NCI-H1048 (cell line): ENCODE data around the gene CD36.

ENCODE experiments used
- DNase-seq: peaks from one replicate; lab custom pipeline; 2025; lab: John Stamatoyannopoulos, UW

CD36 gene

DNA sequence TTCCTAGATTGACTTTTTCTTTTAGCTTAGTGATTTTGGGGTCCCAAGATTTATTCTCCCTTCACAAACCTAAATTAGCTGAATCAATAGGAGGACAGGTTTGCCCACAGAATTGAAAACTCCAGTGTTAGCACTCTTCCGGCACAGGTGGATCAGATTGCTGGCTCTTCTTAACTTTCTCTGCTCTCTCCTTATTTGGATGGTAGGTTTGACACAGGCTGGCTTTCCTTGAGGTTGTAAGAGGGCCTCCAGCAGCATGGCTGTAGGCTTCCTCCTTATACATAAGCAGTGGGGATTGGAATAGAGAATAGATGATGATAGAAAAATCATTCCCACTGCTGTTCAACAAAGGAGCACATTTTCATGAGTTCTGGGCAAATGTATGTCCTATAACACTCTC lies 9.4 kb upstream of the CD36 start:
- DNase-seq, result no peak

- DNase-seq, result peak; percentile 6
These were observed 7.6 kb upstream of the CD36 start for GRCh38 chr7:80630608-80631405.

GRCh38 chr7:80631421-80631820 lies 7.0 kb upstream of the CD36 start:
- no peak for DNase-seq

DNA sequence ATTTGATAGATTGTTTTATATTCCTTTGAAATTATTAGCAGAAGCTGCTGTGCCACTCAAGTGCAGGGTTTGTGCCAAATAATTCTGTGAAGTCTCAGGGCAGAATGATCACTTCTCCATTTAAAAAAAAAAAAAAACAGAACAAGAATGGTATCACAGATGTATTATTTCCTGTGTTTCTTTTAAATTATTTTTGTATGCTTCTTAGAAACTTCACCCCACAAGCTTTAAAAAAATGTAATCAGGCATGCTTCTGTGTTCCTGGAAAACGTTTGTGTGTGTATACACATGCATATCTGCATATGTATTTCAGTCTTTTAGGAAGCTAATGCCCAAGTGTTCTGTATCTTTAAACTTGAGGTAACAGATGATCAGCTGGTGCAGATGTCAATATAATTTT lies 6.3 kb upstream of the CD36 start:
- no peak for DNase-seq

DNA sequence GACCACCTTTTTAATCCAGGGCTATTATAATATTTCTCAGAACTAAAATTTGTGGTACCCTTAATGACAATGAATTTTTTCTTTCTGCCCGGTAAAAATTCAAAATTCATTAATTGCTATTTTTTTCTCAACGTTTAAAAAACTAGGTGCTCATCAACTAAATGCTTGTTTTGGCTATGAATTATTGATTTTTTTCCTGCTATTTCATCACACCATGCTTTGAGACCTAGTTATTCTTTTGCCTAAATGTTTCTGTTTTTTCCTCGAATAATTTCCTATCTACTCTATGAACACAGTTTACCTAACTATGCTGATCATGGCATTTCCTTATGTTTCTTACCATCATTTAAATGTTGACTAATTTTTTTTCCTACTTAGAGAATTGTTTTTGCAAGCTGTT lies 5.6 kb upstream of the CD36 start:
- no peak for DNase-seq

DNA sequence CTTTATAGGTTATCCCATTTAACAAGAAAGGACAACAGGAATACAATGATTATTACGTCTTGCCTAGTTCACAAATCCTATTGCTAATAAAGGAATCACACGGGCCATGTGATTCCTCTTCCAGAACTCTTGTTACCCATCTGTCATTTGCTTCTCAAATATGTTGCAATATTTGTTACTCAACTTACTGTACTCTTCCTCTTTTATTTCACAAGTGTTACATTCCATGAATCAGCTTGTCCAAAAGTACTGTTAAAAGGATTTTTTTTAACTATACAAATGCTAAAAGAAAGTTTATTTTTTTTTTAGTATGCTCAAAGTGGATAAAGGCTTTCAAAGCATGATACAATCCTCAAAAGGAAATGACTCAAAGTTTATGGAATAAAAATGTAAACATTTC lies 3.9 kb upstream of the CD36 start:
- no peak for DNase-seq

GRCh38 chr7:80635533-80635932 lies 2.9 kb upstream of the CD36 start:
- no peak for DNase-seq

DNA sequence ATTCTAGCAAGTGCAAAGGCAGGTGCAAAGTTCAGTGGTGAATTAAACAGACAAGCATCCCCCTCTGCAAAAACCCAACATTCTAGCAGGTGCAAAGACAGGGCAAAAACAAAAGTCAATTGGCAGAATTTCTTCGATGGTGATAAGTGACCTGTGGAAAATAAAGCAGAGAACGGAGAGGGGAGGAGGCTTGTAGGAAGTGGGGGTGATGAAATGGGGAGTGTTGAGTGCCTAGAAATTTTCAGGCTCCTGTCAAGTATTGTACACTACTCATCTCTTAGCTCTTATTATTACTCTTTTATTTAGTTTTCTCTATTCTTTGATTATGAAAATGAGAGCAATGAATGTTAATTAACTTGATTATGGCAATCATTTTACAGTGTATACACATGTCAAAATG lies 2.4 kb upstream of the CD36 start:
- DNase-seq, result no peak

GRCh38 chr7:80636709-80637108 lies 1.7 kb upstream of the CD36 start:
- DNase-seq, result no peak

DNA sequence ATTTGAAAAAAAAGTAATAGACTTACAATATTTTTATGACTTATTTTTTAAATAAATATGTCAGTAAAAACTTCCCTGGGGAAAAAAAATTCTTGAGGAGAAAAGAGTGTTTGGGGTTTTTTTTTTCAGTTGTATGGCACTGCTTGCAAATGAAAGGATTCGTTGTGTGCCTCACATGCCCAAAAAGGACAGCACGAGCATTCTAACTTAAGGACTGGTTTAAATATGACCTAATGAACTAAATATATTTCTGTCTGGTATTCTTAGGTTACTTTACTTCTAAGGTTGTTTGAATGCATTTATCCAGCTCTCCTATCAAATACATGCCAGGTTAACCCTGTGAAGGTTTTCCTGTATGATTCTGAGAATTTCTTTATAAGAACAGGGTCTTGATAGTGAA lies 988 bp upstream of the CD36 start:
- no peak for DNase-seq

GRCh38 chr7:80639011-80639410 lies 569 bp downstream of the CD36 start:
- DNase-seq, result no peak

DNA sequence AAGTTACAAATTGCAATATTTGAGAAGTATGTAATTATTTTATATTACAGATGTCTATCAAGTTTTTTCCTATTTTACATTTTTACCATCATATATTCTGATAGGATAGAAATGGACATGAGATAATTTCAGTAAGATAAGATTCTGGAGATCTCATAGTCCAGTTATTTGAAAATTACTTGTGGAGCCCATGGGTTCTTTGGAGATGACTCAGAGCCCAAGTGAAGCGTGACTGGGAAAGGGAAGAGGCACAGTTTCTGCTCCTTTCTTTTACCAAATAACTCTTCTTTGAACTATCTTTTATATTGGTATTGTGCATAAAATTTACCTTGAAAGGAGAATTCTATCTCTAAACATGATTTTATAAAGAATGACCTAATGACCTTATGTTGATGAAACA lies 2.4 kb downstream of the CD36 start:
- DNase-seq, result no peak

DNA sequence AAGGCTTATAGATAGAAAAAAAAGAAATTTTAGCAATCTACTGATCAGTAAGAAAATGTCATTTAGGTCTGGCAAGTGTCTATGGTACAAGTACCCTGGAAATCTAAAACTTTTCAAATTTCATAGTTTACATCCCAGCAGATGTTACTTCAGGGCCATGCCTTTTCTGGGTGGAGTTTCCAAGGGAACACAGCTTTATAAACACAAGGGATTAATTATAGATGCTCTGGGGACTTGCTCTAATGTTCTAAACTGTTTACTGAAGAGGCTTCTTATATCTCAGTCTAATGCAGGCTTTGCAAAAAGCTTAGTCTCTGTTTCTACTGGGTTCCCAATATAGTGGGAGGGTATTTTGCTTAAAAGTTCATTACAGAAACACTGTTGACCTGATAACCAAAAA lies 3.1 kb downstream of the CD36 start:
- DNase-seq, result no peak

- DNase-seq, result no peak
These were observed 4.4 kb downstream of the CD36 start for GRCh38 chr7:80642871-80643270.

DNA sequence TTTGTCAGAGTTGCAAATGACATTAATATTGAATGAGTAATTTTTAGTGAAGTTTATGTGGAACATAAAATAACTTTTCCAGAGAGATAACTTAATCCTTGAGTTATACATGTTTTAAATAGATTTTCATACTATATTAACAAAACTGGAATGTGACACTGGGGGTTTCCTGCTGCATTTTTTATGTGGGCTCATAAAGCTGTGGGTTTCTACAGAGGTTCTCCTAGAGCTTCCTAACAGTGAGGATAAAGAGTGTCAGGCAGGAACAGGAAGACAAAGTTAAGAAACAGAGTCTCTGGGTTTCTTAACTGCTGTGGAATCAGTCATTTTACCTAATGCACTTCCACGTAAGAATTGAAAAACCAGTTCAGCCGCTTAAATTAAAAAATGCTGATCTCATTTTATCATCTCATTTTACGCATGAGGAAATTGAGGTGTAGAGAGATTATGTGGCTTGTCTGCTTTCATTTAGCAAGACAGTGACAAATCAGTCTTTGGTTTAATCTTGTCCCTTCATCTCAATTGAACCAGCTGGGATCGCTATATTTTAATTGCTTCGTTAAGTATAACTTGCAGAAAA lies 5.0 kb downstream of the CD36 start:
- peak; percentile 38 for DNase-seq

DNA sequence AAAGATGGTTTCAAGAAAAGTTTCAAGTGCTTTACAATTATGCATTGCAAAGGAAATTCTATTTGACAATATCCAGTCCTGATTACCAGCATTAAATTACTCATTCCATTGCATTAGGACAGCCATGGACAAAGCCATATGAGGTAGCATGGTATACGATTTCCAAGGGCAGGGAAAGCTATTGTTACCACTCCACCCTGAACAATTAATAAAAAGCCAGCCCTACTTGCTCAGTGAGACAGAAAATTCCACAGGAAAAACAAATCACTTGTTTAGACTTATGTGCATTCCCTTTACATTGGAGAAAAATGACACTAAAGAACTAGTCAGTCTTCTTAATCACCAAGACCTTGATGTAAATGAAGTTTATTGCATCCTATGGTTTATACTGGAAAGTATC lies 5.6 kb downstream of the CD36 start:
- no peak for DNase-seq

GRCh38 chr7:80646083-80646865 lies 7.8 kb downstream of the CD36 start:
- no peak for DNase-seq

- DNase-seq, result no peak
These were observed 9.0 kb downstream of the CD36 start for GRCh38 chr7:80647436-80647835.

DNA sequence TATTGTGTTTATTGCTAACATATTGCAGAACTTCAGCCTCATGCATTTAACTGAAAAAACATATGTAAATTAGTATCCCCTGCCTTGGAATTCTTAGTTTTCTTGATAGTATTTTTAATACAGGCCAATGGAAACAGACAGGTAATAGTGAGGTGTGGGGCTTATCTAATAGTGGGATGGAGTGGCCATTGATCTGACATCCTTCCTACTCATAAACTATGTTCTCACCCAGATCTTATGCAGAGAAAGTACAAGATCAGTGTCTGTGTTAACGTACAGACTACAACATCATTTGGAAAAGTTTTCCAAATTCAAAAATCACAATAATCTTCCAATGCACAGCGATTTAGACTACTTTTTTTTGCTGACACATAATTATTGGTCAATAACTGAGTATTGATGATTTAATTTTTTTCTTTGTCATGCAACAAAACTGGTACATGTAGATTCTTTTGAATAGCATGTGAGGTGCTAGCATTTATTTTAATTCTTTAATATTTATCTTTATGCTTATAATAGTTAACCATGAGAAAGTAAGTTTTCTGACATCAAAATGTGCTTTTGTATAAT lies 9.7 kb downstream of the CD36 start:
- no peak for DNase-seq

DNA sequence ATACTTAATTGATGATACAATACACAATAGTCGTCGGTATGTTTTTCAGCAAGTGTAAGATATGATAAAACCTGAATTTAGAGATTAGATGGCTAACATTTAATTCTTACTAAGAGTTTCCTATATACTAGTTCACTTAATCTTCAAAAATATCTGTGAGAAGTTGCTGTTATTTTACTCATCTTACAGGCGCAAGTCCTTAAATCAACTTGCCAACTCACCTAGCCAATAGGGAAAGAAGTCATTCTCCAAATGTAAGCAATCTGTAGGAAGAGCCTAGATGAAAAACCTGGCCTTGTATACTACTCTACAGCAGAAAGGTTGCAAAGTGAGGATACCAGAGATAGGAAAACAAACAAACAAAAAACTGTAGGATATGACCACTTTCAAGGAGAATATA lies 10.6 kb downstream of the CD36 start:
- DNase-seq, result no peak

GRCh38 chr7:80650030-80650429 lies 11.6 kb downstream of the CD36 start:
- no peak for DNase-seq

DNA sequence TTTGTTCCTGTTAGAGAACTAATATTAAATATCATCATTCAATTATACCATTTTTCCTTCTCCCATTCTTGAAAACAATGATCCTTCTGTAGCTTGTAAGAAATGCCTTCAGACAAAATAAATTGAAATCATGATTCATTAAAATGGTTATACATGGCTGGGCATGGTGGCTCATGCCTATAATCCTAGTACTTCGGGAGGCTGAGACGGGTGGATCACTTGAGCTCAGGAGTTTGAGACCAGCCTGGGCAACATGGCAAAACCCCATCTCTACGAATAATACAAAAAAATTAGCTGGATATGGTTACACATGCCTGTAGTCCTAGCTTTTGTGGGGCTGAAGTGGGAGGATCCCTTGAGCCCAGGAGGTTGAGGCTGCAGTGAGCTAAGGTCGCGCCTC lies 13.0 kb downstream of the CD36 start:
- no peak for DNase-seq

GRCh38 chr7:80653244-80653643 lies 14.8 kb downstream of the CD36 start:
- DNase-seq, result no peak
